WERI-Rb-1 (cell line): ENCODE measurements around the gene PSTK.

ENCODE experiments used
- DNase-seq: peaks from one replicate; pipeline ENCODE4 v3.0.0-alpha.2; 2020
- H3K27ac ChIP-seq: fragments of 250-450 bp; sonication (Bioruptor Pico); 2 replicates; pipeline ENCODE4 v1.5.1; 2020; ENCODE audit warnings: mild to moderate bottlenecking, moderate library complexity
- H3K27me3 ChIP-seq: fragments of 250-450 bp; sonication (Bioruptor Pico); 2 replicates; pipeline ENCODE4 v1.5.1; 2021; ENCODE audit warnings: mild to moderate bottlenecking, low read depth, moderate library complexity; ENCODE audit not compliant: insufficient read depth, severe bottlenecking
- H3K36me3 ChIP-seq: fragments of 250-450 bp; sonication (Bioruptor Pico); 2 replicates; pipeline ENCODE4 v1.5.1; 2020; ENCODE audit warnings: mild to moderate bottlenecking, moderate library complexity
- H3K4me3 ChIP-seq: 2 replicates; pipeline ENCODE4 v1.5.1; 2011; ENCODE audit warnings: low read depth, mild to moderate bottlenecking, control low read depth, low read length
- H3K9me3 ChIP-seq: fragments of 250-450 bp; sonication (Bioruptor Pico); 2 replicates; pipeline ENCODE4 v1.5.1; 2021; ENCODE audit warnings: mild to moderate bottlenecking, moderate library complexity; ENCODE audit not compliant: severe bottlenecking
- CTCF ChIP-seq: IDR thresholded peaks from 2 replicates; pipeline ENCODE4 v1.5.1; 2011; ENCODE audit warnings: low read depth, mild to moderate bottlenecking, control low read depth, inconsistent platforms, low read length

PSTK gene

GRCh38 chr10:122986335-122986734 lies 6.1 kb downstream of the PSTK start:
- Histone ChIP-seq H3K9me3 (no peaks in the 10 kb centered on the region), H3K36me3 (peaks cover 3% of the 10 kb centered on the region), H3K27ac (no peak overlapping the region), H3K27me3 (no peaks in the 10 kb centered on the region), H3K4me3 (no peak overlapping the region)
- TF ChIP-seq CTCF = no peak
- DNase-seq = no peak

DNA sequence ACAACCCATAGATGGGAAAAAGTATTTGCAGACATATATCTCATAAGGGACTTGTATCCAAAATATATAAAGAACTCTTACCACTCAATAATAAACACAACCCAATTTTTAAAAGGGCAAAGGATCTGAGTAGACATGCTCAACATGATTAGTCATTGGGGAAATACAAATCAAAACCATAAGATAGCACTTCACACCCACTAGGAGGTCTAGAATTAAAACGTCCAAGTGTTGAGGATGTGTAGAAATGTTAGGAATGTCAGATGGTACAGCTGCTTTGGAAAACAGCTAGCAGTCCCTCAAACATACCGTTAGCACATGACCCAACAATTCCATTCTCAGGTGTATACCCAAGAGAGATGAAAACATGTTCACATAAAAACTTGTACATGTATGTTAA lies 8.3 kb downstream of the PSTK start:
- no peak for DNase-seq
- H3K9me3 ChIP-seq = no peaks in the 10 kb centered on the region
- no peak for TF ChIP-seq CTCF
- no peak overlapping the region for H3K27ac ChIP-seq
- H3K27me3 ChIP-seq = no peaks in the 10 kb centered on the region
- no peak overlapping the region for H3K4me3 ChIP-seq
- H3K36me3 ChIP-seq = peaks cover 7% of the 10 kb centered on the region

- H3K9me3 ChIP-seq = no peaks in the 10 kb centered on the region
- no peak for TF ChIP-seq CTCF
- no peak overlapping the region for H3K4me3 ChIP-seq
- H3K27me3 ChIP-seq = no peaks in the 10 kb centered on the region
- H3K36me3 ChIP-seq = peaks cover 16% of the 10 kb centered on the region
- no peak for DNase-seq
- no peak overlapping the region for H3K27ac ChIP-seq
Observed at GRCh38 chr10:122990278-122990677, 10.1 kb downstream of the PSTK start.

- peaks cover 16% of the 10 kb centered on the region for H3K36me3 ChIP-seq
- DNase-seq = no peak
- no peaks in the 10 kb centered on the region for H3K27me3 ChIP-seq
- no peak overlapping the region for H3K4me3 ChIP-seq
- TF ChIP-seq CTCF = no peak
- H3K9me3 ChIP-seq = no peaks in the 10 kb centered on the region
- H3K27ac ChIP-seq = no peak overlapping the region
Observed at GRCh38 chr10:122992031-122992585, 11.9 kb downstream of the PSTK start.

DNA sequence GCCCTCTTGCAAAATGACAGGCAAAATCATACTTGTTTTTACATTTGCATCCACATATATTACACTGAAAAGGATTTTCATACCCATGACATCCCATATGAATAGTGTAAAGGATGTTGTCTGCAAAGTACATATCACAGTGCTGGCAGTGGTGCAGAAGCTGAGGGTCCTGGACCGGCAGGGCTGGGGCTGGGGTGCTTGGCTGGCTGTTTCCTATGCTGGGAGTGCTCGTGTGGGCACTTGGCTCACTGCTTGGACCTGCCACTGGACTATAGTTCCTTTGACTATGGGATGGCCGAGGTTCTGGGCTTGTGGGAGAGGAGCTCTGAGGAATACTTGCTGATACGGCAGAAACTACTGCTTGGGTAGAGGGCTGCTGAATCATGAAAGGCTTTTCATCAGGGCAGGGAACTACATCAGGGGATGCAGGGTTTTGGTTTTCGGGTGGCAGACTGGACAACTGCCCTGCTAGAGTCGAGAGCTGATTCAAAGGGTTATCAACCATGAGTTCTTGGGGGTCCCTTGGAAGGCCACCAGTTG lies 13.7 kb downstream of the PSTK start:
- TF ChIP-seq CTCF = no peak
- H3K36me3 ChIP-seq = peaks cover 25% of the 10 kb centered on the region
- no peak for DNase-seq
- H3K9me3 ChIP-seq = no peaks in the 10 kb centered on the region
- no peaks in the 10 kb centered on the region for H3K27me3 ChIP-seq
- H3K4me3 ChIP-seq = no peak overlapping the region
- H3K27ac ChIP-seq = no peak overlapping the region

DNA sequence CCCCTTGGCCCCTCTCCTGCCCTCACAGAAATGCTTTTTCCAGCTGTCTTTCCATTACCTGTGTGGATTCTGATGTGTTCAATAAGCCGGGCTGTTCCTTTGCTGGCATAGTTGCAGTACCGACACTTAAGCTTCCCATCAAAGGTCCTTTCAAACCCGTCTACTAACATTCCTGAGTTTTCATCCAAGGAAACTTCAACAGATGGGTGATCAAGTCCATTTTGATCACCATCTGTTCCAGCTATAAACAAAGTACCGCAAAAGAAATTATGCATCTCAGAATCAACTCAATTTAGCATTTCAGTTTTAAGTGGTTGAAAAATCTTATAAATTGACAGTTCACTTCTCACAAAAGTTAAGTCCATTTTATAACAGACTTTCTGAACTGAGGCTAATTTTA lies 15.7 kb downstream of the PSTK start:
- DNase-seq = no peak
- H3K9me3 ChIP-seq = no peaks in the 10 kb centered on the region
- peaks cover 25% of the 10 kb centered on the region for H3K36me3 ChIP-seq
- no peak overlapping the region for H3K4me3 ChIP-seq
- no peak overlapping the region for H3K27ac ChIP-seq
- H3K27me3 ChIP-seq = no peaks in the 10 kb centered on the region
- no peak for TF ChIP-seq CTCF
